Lung (tissue), 12 donors: ENCODE measurements around the gene NCR2. TPM values are rescaled to one million over a fixed set of nuclear protein-coding genes. Genes with fewer than 3 reads are reported as not detected.
A peak's percentile ranks its signal among the peaks of the same experiment; 100 is the strongest.

Source experiments
- ATAC-seq: fragments of 200-7000 bp; cut with Tn5 transposase; one replicate; pipeline ENCODE4 v1.9.1; 2020; ENCODE audit warnings: moderate number of reproducible peaks; ENCODE audit not compliant: insufficient read depth, low FRiP score
- DNase-seq, 3 donors: peaks; one replicate each; pipeline ENCODE4 v3.0.0-alpha.2; 2013 to 2017
- H3K27ac ChIP-seq, 2 donors: one replicate each; pipeline ENCODE4 v1.5.1; 2013; ENCODE audit warnings: mild to moderate bottlenecking in 2 of 2, moderate library complexity in 2 of 2, control low read depth in 1 of 2, inconsistent platforms in 1 of 2, low read depth in 1 of 2, low read length in 1 of 2
- H3K27me3 ChIP-seq, 3 donors: one replicate each; pipeline ENCODE4 v1.5.1; 2013; ENCODE audit warnings: low read length in 2 of 3; ENCODE audit not compliant: control insufficient read depth in 3 of 3, insufficient read depth in 3 of 3
- H3K36me3 ChIP-seq, 4 donors: one replicate each; pipeline ENCODE4 v1.5.1; 2013; ENCODE audit warnings: low read length in 4 of 4, mild to moderate bottlenecking in 1 of 4, moderate library complexity in 1 of 4; ENCODE audit not compliant: control insufficient read depth in 4 of 4, insufficient read depth in 4 of 4
- H3K4me1 ChIP-seq, 5 donors: one replicate each; pipeline ENCODE4 v1.5.1; 2013; ENCODE audit warnings: low read length in 5 of 5, mild to moderate bottlenecking in 2 of 5, moderate library complexity in 1 of 5; ENCODE audit not compliant: control insufficient read depth in 5 of 5, insufficient read depth in 5 of 5
- H3K4me3 ChIP-seq: one replicate; pipeline ENCODE4 v1.5.1; 2013; ENCODE audit warnings: mild to moderate bottlenecking, control low read depth, moderate library complexity
- H3K9ac ChIP-seq, 2 donors: one replicate each; pipeline ENCODE4 v1.5.1; 2013; ENCODE audit warnings: low read length in 2 of 2, control low read depth in 1 of 2; ENCODE audit not compliant: insufficient read depth in 1 of 2
- H3K9me3 ChIP-seq, 4 donors: one replicate each; pipeline ENCODE4 v1.5.1; 2013; ENCODE audit warnings: low read length in 3 of 4, mild to moderate bottlenecking in 1 of 4, moderate library complexity in 1 of 4; ENCODE audit not compliant: control insufficient read depth in 4 of 4, insufficient read depth in 3 of 4
- WGBS, 2 donors: extraction: QIAGEN DNeasy Blood & Tissue Kit; methylation state at CpG; one replicate each; pipeline ENCODE4 v1.1.7; 2013; 5-methylcytosine and 5-hydroxymethylcytosine counted together
- polyA plus RNA-seq, 2 donors: library from polyadenylated mRNA; stranded (reverse); fragments of 200-250 nt; gene quantifications; one replicate each; pipeline ENCODE4 v1.2.1, GENCODE V29; 2013
- total RNA-seq, 2 donors: library from RNA; depleted of rRNA in 1 of 2; stranded (reverse); fragments of >200 nt in 1 of 2; gene quantifications; one replicate each; pipeline ENCODE4 v1.2.1, GENCODE V29; 2014 to 2021
- TF ChIP-seq, protein P1 (sequence below): IDR thresholded peaks from 2 replicates; pipeline ENCODE4 v1.5.1; 2012; ENCODE audit warnings: mild to moderate bottlenecking; ENCODE audit errors: control extremely low read depth, extremely low read depth
- donor health status: control.
- donor health status: control.
- donor health status: Bipolar disorder and iron deficiency.
- donor health status: healthy.
- donor health status: DM: yes; HTN: yes; CAD: no.

The NCR2 gene
- total and polyA plus RNA-seq, 4 donors, result not detected

DNA sequence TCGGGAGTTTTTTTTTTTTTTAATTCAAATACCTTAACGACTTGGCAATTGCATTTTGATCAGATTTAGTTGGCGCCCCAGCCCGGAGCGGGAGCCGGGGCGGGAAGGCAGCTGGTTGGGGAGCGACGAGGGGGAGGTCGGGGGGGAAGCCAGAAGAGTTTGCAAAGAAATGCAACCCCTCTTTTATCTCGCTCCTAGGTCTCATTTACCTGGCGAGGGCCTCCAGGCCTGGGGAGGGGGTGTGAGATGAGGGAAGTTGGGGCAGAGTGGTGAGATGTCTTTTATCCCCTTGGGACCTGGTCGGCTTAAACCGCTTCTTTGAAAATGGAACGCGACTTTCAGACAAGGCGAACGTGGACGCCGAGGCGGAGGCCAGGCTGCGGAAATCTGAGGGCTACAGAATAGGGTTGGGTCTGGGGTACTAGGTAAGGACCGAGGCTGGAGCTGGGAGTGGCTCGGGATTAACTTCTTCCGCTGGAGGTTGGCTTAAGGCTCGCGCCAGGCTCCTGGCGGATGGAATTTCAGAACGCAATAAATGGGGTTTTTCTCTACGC is 40.3 kb downstream of the NCR2 start:
- H3K4me1 ChIP-seq, result peaks cover 5 to 46% (median 16%) of the 10 kb centered on the region in 5 donors
- H3K9me3 ChIP-seq, result no peaks in the 10 kb centered on the region
- DNase-seq (peak in 1 of 3 donors; percentile 19), ATAC-seq (no peak)
- H3K27me3 ChIP-seq, result peaks cover 4 to 75% (median 59%) of the 10 kb centered on the region in 3 donors
- no peaks in the 10 kb centered on the region for H3K36me3 ChIP-seq
- 12 to 14% methylated on average over 30 of the region's 30 CpGs for WGBS, 2 donors
- TF ChIP-seq, protein P1, sequence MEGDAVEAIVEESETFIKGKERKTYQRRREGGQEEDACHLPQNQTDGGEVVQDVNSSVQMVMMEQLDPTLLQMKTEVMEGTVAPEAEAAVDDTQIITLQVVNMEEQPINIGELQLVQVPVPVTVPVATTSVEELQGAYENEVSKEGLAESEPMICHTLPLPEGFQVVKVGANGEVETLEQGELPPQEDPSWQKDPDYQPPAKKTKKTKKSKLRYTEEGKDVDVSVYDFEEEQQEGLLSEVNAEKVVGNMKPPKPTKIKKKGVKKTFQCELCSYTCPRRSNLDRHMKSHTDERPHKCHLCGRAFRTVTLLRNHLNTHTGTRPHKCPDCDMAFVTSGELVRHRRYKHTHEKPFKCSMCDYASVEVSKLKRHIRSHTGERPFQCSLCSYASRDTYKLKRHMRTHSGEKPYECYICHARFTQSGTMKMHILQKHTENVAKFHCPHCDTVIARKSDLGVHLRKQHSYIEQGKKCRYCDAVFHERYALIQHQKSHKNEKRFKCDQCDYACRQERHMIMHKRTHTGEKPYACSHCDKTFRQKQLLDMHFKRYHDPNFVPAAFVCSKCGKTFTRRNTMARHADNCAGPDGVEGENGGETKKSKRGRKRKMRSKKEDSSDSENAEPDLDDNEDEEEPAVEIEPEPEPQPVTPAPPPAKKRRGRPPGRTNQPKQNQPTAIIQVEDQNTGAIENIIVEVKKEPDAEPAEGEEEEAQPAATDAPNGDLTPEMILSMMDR, result no peak
- H3K9ac ChIP-seq, result peak overlapping the region in 1 of 2 donors; percentile 23
- no peak overlapping the region for H3K27ac ChIP-seq
- no peak overlapping the region for H3K4me3 ChIP-seq

GRCh38 chr6:41376176-41376575 is 40.8 kb downstream of the NCR2 start:
- DNase-seq (no peak), ATAC-seq (no peak)
- Histone ChIP-seq H3K27me3 (peaks cover 4 to 70% (median 54%) of the 10 kb centered on the region in 3 donors), H3K4me1 (peaks cover 3 to 46% (median 16%) of the 10 kb centered on the region in 5 donors), H3K27ac (no peak overlapping the region), H3K4me3 (no peak overlapping the region), H3K9me3 (no peaks in the 10 kb centered on the region), H3K9ac (peak overlapping the region in 1 of 2 donors; percentile 23), H3K36me3 (no peaks in the 10 kb centered on the region)
- TF ChIP-seq, protein P1, result no peak
- 54 to 57% methylated on average over 5 of the region's 5 CpGs for WGBS, 2 donors

DNA sequence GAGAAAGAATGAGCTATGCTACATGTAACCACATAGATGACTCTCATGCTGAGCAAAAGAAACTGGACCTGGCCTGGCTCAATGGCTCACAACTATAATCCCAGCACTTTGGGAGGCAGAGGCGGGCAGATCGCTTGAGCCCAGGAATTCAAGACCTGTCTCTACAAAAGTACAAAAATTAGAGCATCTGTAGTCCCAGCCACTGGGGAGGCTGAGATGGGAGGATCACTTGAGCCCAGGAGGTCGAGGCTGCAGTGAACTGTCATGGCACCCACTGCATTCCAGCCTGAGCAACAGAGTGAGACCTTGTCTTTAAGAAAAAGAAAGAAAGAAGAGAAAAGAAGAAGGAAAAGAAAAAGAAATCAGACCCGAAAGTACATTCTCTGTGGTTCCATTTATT is 41.7 kb downstream of the NCR2 start:
- TF ChIP-seq, protein P1, result no peak
- Histone ChIP-seq H3K9me3 (no peaks in the 10 kb centered on the region), H3K9ac (no peak overlapping the region), H3K4me1 (peaks cover 3 to 40% (median 12%) of the 10 kb centered on the region in 5 donors), H3K4me3 (no peak overlapping the region), H3K36me3 (no peaks in the 10 kb centered on the region), H3K27ac (no peak overlapping the region), H3K27me3 (peaks cover 4 to 62% (median 52%) of the 10 kb centered on the region in 3 donors)
- DNase-seq, result no peak
- 87 to 92% methylated on average over 4 of the region's 4 CpGs for WGBS, 2 donors
- ATAC-seq, result no peak

GRCh38 chr6:41379306-41379705 is 43.9 kb downstream of the NCR2 start:
- Histone ChIP-seq H3K4me3 (no peak overlapping the region), H3K9ac (no peak overlapping the region), H3K4me1 (peaks cover 0 to 19% (median 3%) of the 10 kb centered on the region in 5 donors), H3K9me3 (peaks cover 0 to 2% (median 0%) of the 10 kb centered on the region in 4 donors), H3K36me3 (no peaks in the 10 kb centered on the region), H3K27ac (no peak overlapping the region), H3K27me3 (peaks cover 0 to 45% (median 44%) of the 10 kb centered on the region in 3 donors)
- DNase-seq (no peak), ATAC-seq (no peak)
- TF ChIP-seq, protein P1, result no peak
